Stimulated activated naive CD8-positive, alpha-beta T cell treated with anti-CD3 and anti-CD28 coated beads, Interleukin-15, amount 100 ng/mL, for 72 hours (primary cell): ENCODE data around the gene RALGAPA1.
A peak's percentile ranks its signal among the peaks of the same experiment; 100 is the strongest.

Experiments used
- ATAC-seq: fragments of 150-1000 bp; cut with Tn5 transposase; 2 replicates; pipeline ENCODE4 v1.10.0; 2021; ENCODE audit warnings: mild to moderate bottlenecking, moderate library complexity
- DNase-seq, 2 donors: peaks; one replicate each; pipeline ENCODE4 v3.0.0; 2021 to 2022
- H3K27ac Mint-ChIP-seq, 2 donors: one replicate each; pipeline ENCODE4 v1.8.0; 2022; ENCODE audit warnings: mild to moderate bottlenecking in 2 of 2, mixed read lengths in 2 of 2, moderate library complexity in 2 of 2
- H3K27me3 Mint-ChIP-seq: one replicate; pipeline ENCODE4 v1.8.0; 2022; ENCODE audit warnings: mixed read lengths
- H3K4me1 Mint-ChIP-seq: one replicate; pipeline ENCODE4 v1.8.0; 2022; ENCODE audit warnings: mild to moderate bottlenecking, mixed read lengths
- H3K4me3 Mint-ChIP-seq, 2 donors: one replicate each; pipeline ENCODE4 v1.8.0; 2022; ENCODE audit warnings: mild to moderate bottlenecking in 2 of 2, mixed read lengths in 2 of 2, moderate library complexity in 1 of 2
- H3K9me3 Mint-ChIP-seq, 2 donors: one replicate each; pipeline ENCODE4 v1.8.0; 2022; ENCODE audit warnings: mixed read lengths in 2 of 2

Gene RALGAPA1

DNA sequence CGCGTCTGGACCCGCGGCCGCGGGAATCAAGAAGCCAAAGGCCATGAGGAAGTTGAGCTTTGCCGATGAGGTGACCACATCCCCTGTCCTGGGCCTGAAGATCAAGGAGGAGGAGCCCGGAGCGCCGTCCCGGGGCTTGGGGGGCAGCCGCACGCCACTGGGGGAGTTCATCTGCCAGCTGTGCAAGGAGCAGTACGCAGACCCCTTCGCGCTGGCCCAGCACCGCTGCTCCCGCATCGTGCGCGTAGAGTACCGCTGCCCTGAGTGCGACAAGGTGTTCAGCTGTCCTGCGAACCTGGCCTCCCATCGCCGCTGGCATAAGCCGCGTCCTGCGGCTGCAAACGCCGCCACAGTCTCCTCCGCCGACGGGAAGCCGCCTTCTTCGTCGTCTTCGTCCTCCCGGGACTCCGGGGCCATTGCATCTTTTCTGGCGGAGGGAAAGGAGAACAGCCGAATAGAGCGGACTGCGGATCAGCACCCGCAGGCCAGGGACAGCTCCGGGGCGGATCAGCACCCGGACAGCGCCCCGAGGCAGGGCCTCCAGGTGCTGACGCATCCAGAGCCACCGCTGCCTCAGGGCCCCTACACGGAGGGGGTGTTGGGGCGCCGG, 274.1 kb downstream of the RALGAPA1 start:
- no peak overlapping the region for H3K27ac Mint-ChIP-seq
- peaks cover 19% of the 10 kb centered on the region for H3K4me1 Mint-ChIP-seq
- H3K9me3 Mint-ChIP-seq: no peaks in the 10 kb centered on the region
- DNase-seq: peak; percentile 74 to 76
- ATAC-seq: peak; percentile 89
- H3K27me3 Mint-ChIP-seq: peaks cover 58% of the 10 kb centered on the region
- peak overlapping the region; percentile 82 to 84 for H3K4me3 Mint-ChIP-seq

DNA sequence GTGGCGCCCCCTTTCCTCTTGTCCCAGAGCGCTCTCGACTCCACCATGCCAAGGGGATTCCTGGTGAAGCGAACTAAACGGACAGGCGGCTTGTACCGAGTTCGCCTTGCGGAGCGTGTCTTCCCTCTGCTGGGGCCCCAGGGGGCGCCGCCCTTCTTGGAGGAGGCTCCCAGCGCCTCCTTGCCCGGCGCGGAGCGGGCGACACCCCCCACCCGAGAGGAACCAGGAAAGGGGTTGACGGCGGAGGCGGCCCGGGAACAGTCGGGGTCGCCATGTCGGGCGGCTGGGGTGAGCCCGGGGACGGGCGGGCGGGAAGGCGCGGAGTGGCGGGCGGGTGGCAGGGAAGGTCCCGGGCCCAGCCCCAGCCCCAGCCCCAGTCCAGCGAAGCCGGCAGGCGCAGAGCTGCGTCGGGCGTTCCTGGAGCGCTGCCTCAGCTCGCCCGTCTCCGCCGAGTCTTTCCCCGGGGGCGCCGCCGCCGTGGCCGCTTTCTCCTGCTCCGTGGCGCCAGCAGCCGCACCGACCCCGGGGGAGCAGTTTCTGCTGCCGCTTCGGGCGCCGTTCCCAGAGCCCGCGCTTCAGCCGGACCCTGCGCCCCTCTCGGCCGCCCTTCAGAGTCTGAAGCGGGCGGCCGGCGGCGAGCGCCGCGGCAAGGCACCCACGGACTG, 274.8 kb downstream of the RALGAPA1 start:
- H3K27me3 Mint-ChIP-seq: peaks cover 65% of the 10 kb centered on the region
- peaks cover 19% of the 10 kb centered on the region for H3K4me1 Mint-ChIP-seq
- H3K4me3 Mint-ChIP-seq: peak overlapping the region; percentile 82 to 84
- DNase-seq: peak; percentile 37 to 38
- no peak overlapping the region for H3K27ac Mint-ChIP-seq
- peak; percentile 48 for ATAC-seq
- no peaks in the 10 kb centered on the region for H3K9me3 Mint-ChIP-seq

DNA sequence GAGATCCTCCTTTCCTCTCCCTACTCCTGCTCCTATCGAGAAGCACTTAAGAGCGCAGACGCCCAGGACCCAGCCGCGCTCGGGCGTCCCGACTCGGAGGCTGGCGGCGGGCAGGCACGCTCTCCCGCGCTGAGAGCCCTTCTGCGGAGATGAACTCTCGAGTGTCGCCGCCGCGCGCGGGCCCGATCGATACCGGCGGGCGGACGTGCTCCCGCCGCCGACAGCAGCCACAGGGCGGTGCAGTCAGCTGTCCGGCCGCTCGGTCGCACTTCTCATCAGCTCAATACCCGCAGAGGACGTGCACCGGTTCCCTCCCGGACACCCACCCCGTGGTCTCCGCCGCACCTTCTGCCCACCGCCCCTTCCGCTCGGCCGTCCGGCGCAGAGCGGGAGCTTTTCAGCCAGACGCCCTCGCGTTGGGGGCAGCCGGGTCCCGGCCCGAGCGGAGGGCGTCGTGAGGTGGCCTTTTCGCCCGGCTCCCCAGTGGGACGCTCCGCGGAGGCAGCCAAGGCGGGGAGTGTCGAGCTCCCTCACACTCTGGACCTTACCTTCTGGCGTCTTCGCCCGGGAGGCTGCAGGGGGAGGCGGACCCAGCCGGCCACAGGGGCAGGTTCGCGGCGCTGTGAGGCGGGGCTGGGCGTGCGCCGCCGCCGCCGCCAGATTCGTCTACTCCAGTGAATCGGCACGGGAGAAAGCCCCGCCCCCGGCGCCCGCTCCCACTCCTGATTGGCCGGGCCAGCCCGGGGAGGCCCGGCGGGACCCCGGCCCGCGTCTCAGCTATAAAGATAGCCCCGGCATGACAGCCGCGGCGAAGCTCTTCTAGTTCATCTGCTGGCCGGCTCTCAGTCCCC, 275.5 kb downstream of the RALGAPA1 start, which contains the start of gene INSM2:
TSS of gene INSM2 (plus strand) at position 808 of the 851 bp plus-strand sequence. CDS start 89 bp downstream, outside the sequence.
- Mint-ChIP-seq H3K9me3 (no peaks in the 10 kb centered on the region), H3K4me1 (peaks cover 19% of the 10 kb centered on the region), H3K27ac (no peak within 1 kb of the TSS), H3K27me3 (peaks cover 71% of the 10 kb centered on the region), H3K4me3 (peak within 1 kb of the TSS; percentile 82 to 84)
- ATAC-seq (peak; percentile 75), DNase-seq (peak; percentile 53 to 60)

DNA sequence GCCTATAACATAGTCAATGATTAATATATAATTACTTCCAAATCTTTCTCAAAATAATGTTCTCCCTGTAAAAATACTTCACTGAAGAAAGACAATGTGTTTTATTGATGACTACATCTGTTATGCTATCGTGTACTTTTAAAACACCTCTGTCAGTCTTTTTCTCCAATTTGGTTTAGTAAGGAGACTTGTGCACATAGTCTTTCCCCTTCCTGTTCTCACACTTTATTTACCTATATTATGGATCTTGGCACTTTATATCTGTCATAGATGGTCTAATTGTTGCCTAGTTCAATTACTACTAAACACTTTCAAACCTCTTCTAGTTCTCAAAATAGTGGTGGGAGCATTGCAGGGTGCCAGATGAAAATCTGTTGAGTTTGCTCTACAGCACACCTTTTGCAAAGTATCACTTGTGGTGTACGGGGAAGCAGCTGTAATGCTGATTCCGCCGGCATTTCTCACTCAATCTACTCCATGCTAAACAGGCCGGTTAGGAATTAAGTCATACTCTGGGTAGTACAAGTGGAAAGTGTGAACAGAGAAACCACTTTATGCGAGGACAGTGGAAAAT, 276.2 kb downstream of the RALGAPA1 start:
- Mint-ChIP-seq H3K27ac (no peak overlapping the region), H3K9me3 (no peaks in the 10 kb centered on the region), H3K4me1 (peaks cover 19% of the 10 kb centered on the region), H3K27me3 (peaks cover 76% of the 10 kb centered on the region), H3K4me3 (peak overlapping the region; percentile 82 to 84)
- ATAC-seq: no peak
- no peak for DNase-seq

DNA sequence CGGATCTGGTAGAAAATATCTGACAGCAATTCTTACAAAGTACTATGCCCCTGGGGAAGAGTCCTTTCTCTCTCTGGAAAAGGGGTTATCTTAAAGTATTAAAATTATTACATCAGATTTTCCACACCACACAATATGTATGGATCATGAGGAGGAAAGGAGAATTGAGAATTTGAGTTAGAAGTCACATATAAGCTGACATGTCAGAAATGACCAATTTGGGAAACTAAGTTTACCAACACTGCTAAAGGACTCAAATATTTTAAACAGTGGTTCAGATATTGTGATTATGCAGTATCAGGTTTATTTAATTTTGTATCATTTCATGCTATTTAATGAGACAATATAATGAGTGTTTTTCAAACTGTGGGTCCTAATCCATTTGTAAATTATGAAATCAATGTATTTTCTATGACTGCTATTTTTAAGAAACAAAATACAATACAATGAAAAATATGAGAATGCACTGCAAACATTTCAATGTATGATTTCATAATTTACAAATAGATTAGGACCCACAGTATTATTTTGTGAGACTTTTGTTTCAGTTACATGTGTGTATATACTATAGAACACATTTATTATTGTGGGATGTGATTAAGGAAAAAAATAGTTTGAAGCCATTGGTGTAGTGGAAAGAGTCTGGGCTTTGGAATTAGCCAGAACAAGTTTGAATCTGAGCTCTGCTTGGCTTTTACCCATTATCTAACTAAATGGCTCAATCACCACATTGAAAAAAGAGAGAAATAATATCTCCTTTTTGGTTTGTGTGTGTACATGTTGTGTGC, 276.9 kb downstream of the RALGAPA1 start:
- peaks cover 76% of the 10 kb centered on the region for H3K27me3 Mint-ChIP-seq
- no peak for DNase-seq
- H3K4me1 Mint-ChIP-seq: peaks cover 19% of the 10 kb centered on the region
- ATAC-seq: no peak
- no peaks in the 10 kb centered on the region for H3K9me3 Mint-ChIP-seq
- no peak overlapping the region for H3K4me3 Mint-ChIP-seq
- no peak overlapping the region for H3K27ac Mint-ChIP-seq

DNA sequence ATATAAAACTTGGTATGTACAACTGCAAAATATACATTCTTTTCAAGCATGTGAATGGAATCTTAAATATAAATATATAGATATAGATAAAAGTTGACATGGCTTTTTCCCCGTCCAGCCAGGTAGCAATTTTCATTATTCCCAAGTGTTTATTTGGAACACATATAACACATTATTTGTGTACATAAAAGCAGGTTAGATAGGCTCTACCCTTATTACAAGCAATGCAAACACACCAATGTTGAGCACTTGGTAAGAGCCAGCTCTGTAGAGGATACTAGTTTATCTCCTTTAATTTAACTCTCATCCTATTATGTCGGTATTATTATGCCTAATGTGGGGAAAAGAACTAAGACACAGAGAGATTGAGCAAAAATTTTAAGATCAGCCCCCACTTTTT, 282.1 kb downstream of the RALGAPA1 start:
- DNase-seq: no peak
- Mint-ChIP-seq H3K4me1 (no peaks in the 10 kb centered on the region), H3K4me3 (no peak overlapping the region), H3K27me3 (peaks cover 37% of the 10 kb centered on the region), H3K9me3 (no peaks in the 10 kb centered on the region), H3K27ac (no peak overlapping the region)
- no peak for ATAC-seq

DNA sequence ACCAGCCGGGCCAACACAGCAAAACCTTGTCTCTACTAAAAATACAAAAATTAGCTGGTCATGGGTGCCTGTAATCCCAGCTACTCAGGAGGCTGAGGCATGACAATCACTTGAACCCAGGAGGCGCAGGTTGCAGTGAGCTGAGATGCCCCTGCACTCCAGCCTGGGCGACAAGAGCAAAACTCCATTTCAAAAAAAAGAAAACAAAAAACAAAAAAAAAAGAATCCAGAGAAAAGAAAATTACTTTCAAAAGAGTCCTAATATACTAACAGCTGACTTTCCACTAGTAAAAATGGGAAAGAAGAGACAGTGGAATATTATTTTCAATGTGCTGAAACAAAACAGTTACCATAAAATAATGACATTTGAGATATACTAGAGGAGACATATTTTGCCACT, 283.4 kb downstream of the RALGAPA1 start:
- Mint-ChIP-seq H3K4me1 (no peaks in the 10 kb centered on the region), H3K27me3 (peaks cover 31% of the 10 kb centered on the region), H3K27ac (no peak overlapping the region), H3K9me3 (no peaks in the 10 kb centered on the region), H3K4me3 (no peak overlapping the region)
- DNase-seq: no peak
- ATAC-seq: no peak

DNA sequence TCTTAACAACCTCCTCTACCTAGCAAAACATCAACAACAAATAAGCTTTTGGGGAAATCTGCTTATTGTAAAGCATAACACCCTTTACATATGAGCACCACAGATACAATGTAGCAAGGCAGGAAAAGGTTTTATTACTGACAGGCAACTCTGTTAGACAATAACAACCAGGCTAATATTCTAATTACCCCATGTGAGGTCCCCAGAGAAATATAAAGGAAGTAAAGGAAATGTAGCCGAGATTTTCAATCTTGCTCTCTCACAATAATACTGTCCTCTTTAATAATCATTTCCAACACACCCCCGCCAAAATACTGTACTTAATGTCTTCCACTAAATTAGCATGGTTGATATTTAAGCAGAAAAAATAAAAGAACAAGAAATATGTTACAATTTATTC, 289.1 kb downstream of the RALGAPA1 start:
- Mint-ChIP-seq H3K4me3 (no peak overlapping the region), H3K9me3 (no peaks in the 10 kb centered on the region), H3K27me3 (peaks cover 11% of the 10 kb centered on the region), H3K4me1 (no peaks in the 10 kb centered on the region), H3K27ac (no peak overlapping the region)
- DNase-seq (no peak), ATAC-seq (no peak)

DNA sequence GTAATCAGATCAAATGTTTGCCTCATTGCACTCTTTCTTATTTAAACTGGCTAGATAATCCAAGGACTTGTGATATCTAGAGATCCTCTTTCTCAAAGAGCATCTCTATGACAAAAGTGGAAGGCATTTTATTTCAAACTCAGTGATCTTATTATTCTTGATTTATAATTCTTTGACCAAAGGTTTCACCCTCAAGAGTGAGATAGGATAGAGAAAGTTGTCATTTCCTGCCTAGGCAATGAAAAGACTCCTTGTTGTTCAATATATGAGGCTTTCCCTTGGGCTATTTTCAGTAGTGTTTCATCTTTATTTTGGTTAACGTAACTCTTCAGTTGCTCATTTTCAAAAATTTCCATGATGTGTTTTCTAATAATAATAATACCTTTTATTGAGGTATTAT, 293.2 kb downstream of the RALGAPA1 start:
- Mint-ChIP-seq H3K27me3 (peaks cover 8% of the 10 kb centered on the region), H3K4me3 (no peak overlapping the region), H3K27ac (no peak overlapping the region), H3K9me3 (peaks cover 0 to 7% of the 10 kb centered on the region in 2 donors), H3K4me1 (no peaks in the 10 kb centered on the region)
- ATAC-seq (no peak), DNase-seq (no peak)

DNA sequence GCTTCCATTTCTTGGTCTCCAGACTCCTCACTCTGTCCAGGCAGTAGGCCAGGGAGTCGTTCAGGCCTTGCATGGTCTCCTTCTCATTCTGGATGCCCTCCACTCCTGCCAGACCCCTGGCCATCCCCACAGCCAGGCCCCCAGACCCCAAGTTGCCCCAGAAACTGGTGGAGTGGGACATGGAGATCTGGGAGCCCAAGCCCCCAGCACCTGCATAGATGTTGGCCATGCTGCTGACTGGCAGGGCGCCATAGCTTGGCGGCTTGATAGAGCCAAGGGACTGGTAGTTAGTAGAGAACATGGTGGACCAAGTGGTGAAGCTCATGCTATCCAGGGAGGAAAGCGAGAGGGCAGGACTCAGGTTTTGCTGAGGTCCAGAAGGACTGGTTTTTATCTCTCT, 296.3 kb downstream of the RALGAPA1 start:
- Mint-ChIP-seq H3K9me3 (peaks cover 0 to 7% of the 10 kb centered on the region in 2 donors), H3K27ac (no peak overlapping the region), H3K27me3 (peaks cover 8% of the 10 kb centered on the region), H3K4me1 (no peaks in the 10 kb centered on the region), H3K4me3 (no peak overlapping the region)
- DNase-seq: no peak
- no peak for ATAC-seq

DNA sequence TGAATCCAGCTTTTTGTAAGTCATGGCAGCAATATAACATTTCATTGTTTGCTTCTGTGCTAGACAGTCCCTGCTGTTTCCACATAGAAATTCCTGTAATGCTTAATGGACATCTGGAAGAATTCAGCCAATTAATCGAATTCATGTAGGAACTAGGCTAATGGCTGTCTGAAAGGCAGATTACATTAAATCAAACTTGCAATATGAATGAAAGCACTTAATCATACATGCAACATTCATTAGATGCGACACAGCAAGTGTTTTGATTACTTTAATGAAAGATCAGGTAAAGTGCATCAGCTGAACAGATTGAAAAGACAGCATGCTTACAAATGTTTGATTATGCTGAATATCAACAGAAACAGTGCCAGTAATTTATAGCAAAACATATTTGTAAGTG, 299.2 kb downstream of the RALGAPA1 start:
- peaks cover 8% of the 10 kb centered on the region for H3K27me3 Mint-ChIP-seq
- DNase-seq (no peak), ATAC-seq (no peak)
- H3K27ac Mint-ChIP-seq: no peak overlapping the region
- no peak overlapping the region for H3K4me3 Mint-ChIP-seq
- peaks cover 0 to 7% of the 10 kb centered on the region in 2 donors for H3K9me3 Mint-ChIP-seq
- H3K4me1 Mint-ChIP-seq: no peaks in the 10 kb centered on the region

DNA sequence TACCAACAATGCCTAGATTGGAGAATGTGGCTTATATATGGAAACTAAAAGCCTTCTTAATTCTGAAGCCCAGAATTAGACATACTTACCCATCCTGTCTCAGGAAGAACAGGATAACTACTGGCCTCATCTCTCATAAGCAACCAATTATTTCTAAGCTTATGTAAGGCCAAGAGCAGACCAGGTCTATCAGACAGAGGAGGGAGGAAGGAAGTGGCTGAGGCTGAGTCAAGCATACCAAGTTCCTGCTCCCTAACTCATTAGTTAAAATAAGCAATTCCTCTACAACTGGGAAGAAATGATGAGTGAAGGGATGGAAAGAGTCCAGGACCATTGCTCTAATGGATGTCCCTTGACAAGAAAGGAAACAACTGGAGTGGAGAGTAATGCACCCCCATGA, 302.2 kb downstream of the RALGAPA1 start:
- Mint-ChIP-seq H3K4me1 (no peaks in the 10 kb centered on the region), H3K4me3 (no peak overlapping the region), H3K9me3 (no peaks in the 10 kb centered on the region), H3K27ac (no peak overlapping the region), H3K27me3 (peaks cover 15% of the 10 kb centered on the region)
- ATAC-seq (no peak), DNase-seq (no peak)

DNA sequence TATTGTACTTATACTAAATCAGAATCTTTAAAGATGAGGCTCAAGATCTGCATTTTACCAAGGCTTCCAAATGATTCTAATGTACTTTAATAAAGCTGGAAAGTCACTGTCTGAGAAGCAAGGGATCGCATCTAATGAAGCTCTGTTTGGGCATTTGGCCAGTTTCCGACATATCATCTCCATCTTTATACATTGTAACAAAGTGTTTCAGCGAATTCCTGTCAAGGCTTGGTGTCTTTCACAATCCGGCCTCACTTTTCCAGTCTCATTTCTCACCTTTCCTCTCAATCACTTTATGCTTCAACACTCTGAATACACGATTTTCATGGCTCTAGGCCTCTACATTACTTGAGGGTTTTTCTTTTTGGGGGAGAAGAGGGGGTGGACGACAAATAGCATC, 302.6 kb downstream of the RALGAPA1 start:
- H3K4me1 Mint-ChIP-seq: no peaks in the 10 kb centered on the region
- no peaks in the 10 kb centered on the region for H3K9me3 Mint-ChIP-seq
- H3K27ac Mint-ChIP-seq: no peak overlapping the region
- DNase-seq (no peak), ATAC-seq (no peak)
- H3K27me3 Mint-ChIP-seq: peaks cover 19% of the 10 kb centered on the region
- H3K4me3 Mint-ChIP-seq: no peak overlapping the region

DNA sequence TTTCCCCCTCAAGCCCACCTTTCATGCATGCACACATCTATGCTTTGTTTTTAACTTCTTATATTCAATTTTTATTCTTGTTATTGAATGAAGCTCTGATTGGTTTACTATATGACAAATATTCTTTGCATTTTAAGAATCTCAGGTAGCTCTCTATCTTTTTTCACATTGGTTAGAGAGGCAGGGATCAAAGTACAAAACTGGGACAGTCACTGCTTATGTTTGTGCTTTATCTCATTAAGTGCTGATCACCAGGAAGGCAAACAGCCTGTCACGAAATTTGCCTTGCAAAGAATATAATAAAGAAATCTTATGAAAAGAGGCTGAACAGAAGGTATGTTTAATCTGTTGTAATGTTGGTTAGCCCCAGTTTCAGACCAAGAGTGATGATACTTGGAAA, 304.8 kb downstream of the RALGAPA1 start:
- Mint-ChIP-seq H3K9me3 (peaks cover 0 to under 1% of the 10 kb centered on the region in 2 donors), H3K4me1 (no peaks in the 10 kb centered on the region), H3K4me3 (no peak overlapping the region), H3K27me3 (peaks cover 37% of the 10 kb centered on the region), H3K27ac (no peak overlapping the region)
- DNase-seq: no peak
- no peak for ATAC-seq

DNA sequence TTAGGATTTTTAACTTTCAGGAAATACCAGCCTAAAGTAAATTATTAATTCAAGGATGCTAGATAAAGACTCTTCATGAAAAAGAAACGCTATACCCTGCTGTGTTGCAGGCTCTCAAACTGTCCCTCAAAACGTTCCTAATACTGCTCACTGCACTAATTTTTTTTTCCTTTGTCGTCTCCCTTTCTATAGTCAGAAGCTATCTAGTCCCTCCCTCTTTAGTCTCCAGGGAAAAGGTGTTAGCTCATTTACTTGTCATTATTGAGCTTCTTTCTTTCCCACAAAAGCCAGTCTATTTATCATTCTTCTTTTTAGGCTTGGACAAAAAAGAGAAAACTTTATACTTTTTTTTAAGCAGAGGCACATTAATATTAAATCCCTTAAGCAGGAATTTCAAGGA, 305.4 kb downstream of the RALGAPA1 start:
- Mint-ChIP-seq H3K27ac (no peak overlapping the region), H3K9me3 (peaks cover 0 to 6% of the 10 kb centered on the region in 2 donors), H3K4me3 (no peak overlapping the region), H3K27me3 (peaks cover 38% of the 10 kb centered on the region), H3K4me1 (no peaks in the 10 kb centered on the region)
- no peak for DNase-seq
- ATAC-seq: no peak
